ENCODE data around the gene SENP6.

- no peak for TF ChIP-seq SUZ12 (IDR thresholded peaks at IDR 0.05; ENCODE audit: extremely low read depth, insufficient read depth, insufficient read length)
- TF ChIP-seq YY1 (IDR thresholded peaks at IDR 0.05; ENCODE audit: insufficient read depth, insufficient read length): no peak
Measured at GRCh38 chr6:75743971-75744370, 142.3 kb downstream of the SENP6 start.

Measured in NT2/D1 (cell line).